HCT116 (cell line): Measurements from ENCODE around the gene NFKBIA. TPM values are rescaled to one million over a fixed set of nuclear protein-coding genes. Genes with fewer than 3 reads are reported as not detected.

ENCODE experiments used
- ATAC-seq: fragments of 200-7000 bp; cut with Tn5 transposase; 2 replicates; pipeline ENCODE4 v1.9.1; 2020; ENCODE audit warnings: mild to moderate bottlenecking, moderate library complexity
- BruUV-seq: library from RNA; stranded (reverse); fragments of 400-500 nt; replicated peaks from 2 replicates; lab custom pipeline; 2021; lab: Mats Ljungman, UMichigan
- CTCF ChIA-PET: fragments of 300-600 bp; sonication (Branson Sonifier 250); formaldehyde crosslinking; loops from one replicate; lab custom pipeline; 2021; ENCODE audit warnings: antibody characterized with exemption; lab: Charles Lee
- POLR2A ChIA-PET: fragments of 300-600, 350-600 bp; sonication (Branson Sonifier 250); formaldehyde crosslinking; loops from one replicate; lab custom pipeline; 2021; ENCODE audit warnings: antibody characterized with exemption; lab: Charles Lee
- RAD21 ChIA-PET, 2 experiments: fragments of 300-600 bp; sonication (Branson Sonifier 250); formaldehyde crosslinking; loops; one replicate each; lab custom pipeline; 2023; ENCODE audit warnings: low total read pairs in 2 of 2; ENCODE audit not compliant: uncharacterized antibody in 2 of 2, unreplicated experiment in 2 of 2, low non-redundant PET in 1 of 2; lab: Charles Lee
- DNase-seq: peaks from one replicate; pipeline ENCODE4 v3.0.0-alpha.2; 2010; ENCODE audit warnings: low read depth, low spot score
- H2AFZ ChIP-seq: fragments of 200-600 bp; shearing (Covaris generic), sonication (generic); 2 replicates; pipeline ENCODE4 v1.6.1; 2017; ENCODE audit warnings: low read depth, mixed run types, mixed read lengths, antibody characterized with exemption, low read length; ENCODE audit not compliant: poor library complexity, severe bottlenecking
- H3K27ac ChIP-seq: 2 replicates; pipeline ENCODE4 v1.5.1; 2012; ENCODE audit warnings: low read depth, low read length
- H3K27me3 ChIP-seq: fragments of 200-600 bp; sonication (generic); 2 replicates; pipeline ENCODE4 v1.6.1; 2016; ENCODE audit warnings: mixed run types, low read length, mixed read lengths; ENCODE audit not compliant: insufficient read depth
- H3K36me3 ChIP-seq, 2 experiments: fragments of 200-500 bp in 1 of 2; fragments of 200-600 bp in 1 of 2; sonication (Bioruptor generic) in 1 of 2; sonication (generic) in 1 of 2; 2 replicates each; pipeline versions ENCODE4 v1.5.1 to v1.6.1; 2014 to 2016; ENCODE audit warnings: low read length in 2 of 2, inconsistent platforms in 1 of 2, mixed read lengths in 1 of 2, mixed run types in 1 of 2; ENCODE audit not compliant: insufficient read depth in 2 of 2, control insufficient read depth in 1 of 2
- H3K4me1 ChIP-seq, 2 experiments: fragments of 200-600 bp in 1 of 2; sonication (generic) in 1 of 2; 2 replicates each; pipeline versions ENCODE4 v1.5.1 to v1.6.1; 2012 to 2017; ENCODE audit warnings: low read length in 2 of 2, inconsistent platforms in 1 of 2, mild to moderate bottlenecking in 1 of 2, mixed read lengths in 1 of 2, mixed run types in 1 of 2, moderate library complexity in 1 of 2; ENCODE audit not compliant: insufficient read depth in 2 of 2, control insufficient read depth in 1 of 2
- H3K4me2 ChIP-seq: fragments of 200-600 bp; sonication (generic); 2 replicates; pipeline ENCODE4 v1.6.1; 2017; ENCODE audit warnings: mixed run types, low read length, mixed read lengths
- H3K4me3 ChIP-seq, 2 experiments: fragments of 200-600 bp in 1 of 2; sonication (generic) in 1 of 2; replicated peaks in 1 of 2; 2 replicates each; pipeline ENCODE4 v1.5.1; 2011 to 2016; ENCODE audit warnings: low read length in 2 of 2, control low read depth in 1 of 2, low read depth in 1 of 2, mild to moderate bottlenecking in 1 of 2, mixed read lengths in 1 of 2, mixed run types in 1 of 2
- H3K79me2 ChIP-seq: fragments of 200-600 bp; sonication (generic); 2 replicates; pipeline ENCODE4 v1.6.1; 2017; ENCODE audit warnings: mild to moderate bottlenecking, mixed run types, low read length, moderate library complexity, mixed read lengths; ENCODE audit not compliant: insufficient read depth
- H3K9ac ChIP-seq: fragments of 200-600 bp; sonication (generic); 2 replicates; pipeline ENCODE4 v1.6.1; 2016; ENCODE audit warnings: low read length, mixed read lengths
- H3K9me2 ChIP-seq: fragments of 200-600 bp; sonication (generic), shearing (Covaris generic); 2 replicates; pipeline ENCODE4 v1.6.1; 2017; ENCODE audit warnings: mixed run types, mild to moderate bottlenecking, moderate library complexity; ENCODE audit not compliant: insufficient read depth
- H3K9me3 ChIP-seq, 2 experiments: fragments of 200-500 bp in 1 of 2; fragments of 200-600 bp in 1 of 2; sonication (Bioruptor generic) in 1 of 2; sonication (generic) in 1 of 2; 2 replicates each; pipeline ENCODE4 v1.6.1; 2014 to 2017; ENCODE audit warnings: low read length in 2 of 2, mixed read lengths in 2 of 2, inconsistent platforms in 1 of 2, low read depth in 1 of 2, mild to moderate bottlenecking in 1 of 2, mixed run types in 1 of 2, moderate library complexity in 1 of 2; ENCODE audit not compliant: control insufficient read depth in 1 of 2, insufficient read depth in 1 of 2
- H4K20me1 ChIP-seq: fragments of 200-600 bp; sonication (generic), shearing (Covaris generic); 2 replicates; pipeline ENCODE4 v1.6.1; 2017; ENCODE audit warnings: mixed run types, mild to moderate bottlenecking, moderate library complexity; ENCODE audit not compliant: insufficient read depth
- CBX3 ChIP-seq: IDR thresholded peaks from 2 replicates; pipeline ENCODE4 v1.6.1; 2012; ENCODE audit warnings: low read depth
- EZH2phosphoT487 ChIP-seq: fragments of 200-600 bp; IDR thresholded peaks from 2 replicates; pipeline ENCODE4 v1.6.1; 2018; ENCODE audit warnings: antibody characterized with exemption, borderline replicate concordance
- FOSL1 ChIP-seq: IDR thresholded peaks from 2 replicates; pipeline ENCODE4 v1.6.1; 2012; ENCODE audit warnings: low read depth
- POLR2A ChIP-seq: IDR thresholded peaks from 2 replicates; pipeline ENCODE4 v1.7.0; 2011; ENCODE audit warnings: borderline replicate concordance; ENCODE audit not compliant: insufficient read depth, insufficient read length; ENCODE audit errors: extremely low read depth
- POLR2AphosphoS5 ChIP-seq: IDR thresholded peaks from 2 replicates; pipeline ENCODE4 v1.6.1; 2011; ENCODE audit warnings: mild to moderate bottlenecking, low read depth, low read length, moderate library complexity
- RAD21 ChIP-seq: IDR thresholded peaks from 2 replicates; pipeline ENCODE4 v1.6.1; 2012; ENCODE audit warnings: low read depth, mild to moderate bottlenecking
- ZNF274 ChIP-seq: fragments of 200-500 bp; sonication (Bioruptor generic); IDR thresholded peaks from 2 replicates; pipeline ENCODE4 v1.6.1; 2014; ENCODE audit warnings: mild to moderate bottlenecking, low read depth, low read length, inconsistent platforms
- intact Hi-C: fragments of 100-400 bp; cut with micrococcal nuclease; formaldehyde crosslinking; loops from 2 replicates; pipeline ENCODE4 v1.10.0; 2022
- total RNA-seq: library from RNA; stranded (reverse); gene quantifications from one replicate; pipeline ENCODE4 v1.2.1, GENCODE V29; 2021; ENCODE audit not compliant: unreplicated experiment
- TF ChIP-seq, protein P1 (sequence below): IDR thresholded peaks from 2 replicates; pipeline ENCODE4 v1.6.1; 2012; ENCODE audit warnings: low read depth
- TF ChIP-seq, protein P2 (sequence below): IDR thresholded peaks from 2 replicates; pipeline ENCODE4 v1.6.1; 2011; ENCODE audit warnings: mild to moderate bottlenecking, low read length, moderate library complexity; ENCODE audit not compliant: insufficient replicate concordance; ENCODE audit errors: extremely low read depth
- TF ChIP-seq, protein P3 (sequence below), 3 experiments: fragments of 200-600 bp in 1 of 3; sonication (generic) in 1 of 3; IDR thresholded peaks in 2 of 3; conservative IDR thresholded peaks in 1 of 3; 2 replicates each; pipeline ENCODE4 v1.5.1; 2012 to 2017; ENCODE audit warnings: low read depth in 2 of 3, low read length in 2 of 3, antibody characterized with exemption in 1 of 3, borderline replicate concordance in 1 of 3, control low read depth in 1 of 3, mild to moderate bottlenecking in 1 of 3, mixed read lengths in 1 of 3, mixed run types in 1 of 3, moderate library complexity in 1 of 3; ENCODE audit not compliant: insufficient read depth in 1 of 3

Gene NFKBIA
- total RNA-seq, 1 experiment from 2014 or later: 42.6 TPM

DNA sequence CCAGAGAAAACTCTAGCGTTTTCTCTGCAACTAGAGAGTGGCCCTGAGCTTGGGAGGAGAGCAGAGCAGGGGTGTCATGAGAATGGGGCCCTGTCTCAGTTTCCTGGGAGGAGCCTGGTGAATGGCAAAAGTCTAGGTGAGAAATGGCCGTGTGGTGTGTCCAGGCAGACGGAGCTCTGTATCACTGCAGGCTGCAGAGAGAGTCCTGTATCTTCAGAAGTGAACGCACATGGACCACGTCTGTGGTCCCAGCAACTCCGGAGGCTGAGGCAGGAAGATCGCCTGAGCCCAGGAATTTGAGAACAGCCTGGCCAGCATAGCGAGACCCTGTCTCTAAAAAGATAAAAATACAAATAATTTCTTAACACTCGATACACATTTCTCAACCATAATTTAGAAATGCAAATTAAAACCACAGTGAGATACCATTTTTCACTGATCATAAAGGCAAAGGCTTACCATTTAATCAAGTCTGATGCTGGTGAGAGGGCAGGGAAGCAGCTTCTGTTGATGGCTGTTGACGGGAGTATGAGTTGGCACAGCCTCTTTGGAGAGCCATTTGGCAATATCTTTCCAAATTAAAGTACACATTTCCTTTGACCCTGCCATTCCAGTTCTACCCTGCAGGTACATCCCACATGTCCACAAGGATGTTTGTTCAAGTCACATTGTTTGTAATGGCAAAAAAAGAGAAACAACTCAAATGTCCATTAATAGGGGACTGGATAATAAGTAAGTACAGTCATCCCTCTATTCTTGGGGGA is 51.0 kb downstream of the NFKBIA start:
- ChIA-PET RAD21 (no interaction called here), POLR2A (interaction anchor here (1.6 kb wide), 1 partner anchor 21 kb away, joined by 3 read pairs; no protein-coding TSS in a partner anchor), CTCF (no interaction called here)
- H3K79me2 ChIP-seq: no peaks in the 10 kb centered on the region
- no TSS peak for BruUV-seq
- no peak overlapping the region for H3K4me2 ChIP-seq
- no peaks in the 10 kb centered on the region for H3K27me3 ChIP-seq
- H3K9me3 ChIP-seq: no peaks in the 10 kb centered on the region
- no peak for DNase-seq
- H3K9ac ChIP-seq: no peak overlapping the region
- H3K9me2 ChIP-seq: no peaks in the 10 kb centered on the region
- no peaks in the 10 kb centered on the region for H3K36me3 ChIP-seq
- intact Hi-C loops: no loop called here
- TF ChIP-seq, protein P1, sequence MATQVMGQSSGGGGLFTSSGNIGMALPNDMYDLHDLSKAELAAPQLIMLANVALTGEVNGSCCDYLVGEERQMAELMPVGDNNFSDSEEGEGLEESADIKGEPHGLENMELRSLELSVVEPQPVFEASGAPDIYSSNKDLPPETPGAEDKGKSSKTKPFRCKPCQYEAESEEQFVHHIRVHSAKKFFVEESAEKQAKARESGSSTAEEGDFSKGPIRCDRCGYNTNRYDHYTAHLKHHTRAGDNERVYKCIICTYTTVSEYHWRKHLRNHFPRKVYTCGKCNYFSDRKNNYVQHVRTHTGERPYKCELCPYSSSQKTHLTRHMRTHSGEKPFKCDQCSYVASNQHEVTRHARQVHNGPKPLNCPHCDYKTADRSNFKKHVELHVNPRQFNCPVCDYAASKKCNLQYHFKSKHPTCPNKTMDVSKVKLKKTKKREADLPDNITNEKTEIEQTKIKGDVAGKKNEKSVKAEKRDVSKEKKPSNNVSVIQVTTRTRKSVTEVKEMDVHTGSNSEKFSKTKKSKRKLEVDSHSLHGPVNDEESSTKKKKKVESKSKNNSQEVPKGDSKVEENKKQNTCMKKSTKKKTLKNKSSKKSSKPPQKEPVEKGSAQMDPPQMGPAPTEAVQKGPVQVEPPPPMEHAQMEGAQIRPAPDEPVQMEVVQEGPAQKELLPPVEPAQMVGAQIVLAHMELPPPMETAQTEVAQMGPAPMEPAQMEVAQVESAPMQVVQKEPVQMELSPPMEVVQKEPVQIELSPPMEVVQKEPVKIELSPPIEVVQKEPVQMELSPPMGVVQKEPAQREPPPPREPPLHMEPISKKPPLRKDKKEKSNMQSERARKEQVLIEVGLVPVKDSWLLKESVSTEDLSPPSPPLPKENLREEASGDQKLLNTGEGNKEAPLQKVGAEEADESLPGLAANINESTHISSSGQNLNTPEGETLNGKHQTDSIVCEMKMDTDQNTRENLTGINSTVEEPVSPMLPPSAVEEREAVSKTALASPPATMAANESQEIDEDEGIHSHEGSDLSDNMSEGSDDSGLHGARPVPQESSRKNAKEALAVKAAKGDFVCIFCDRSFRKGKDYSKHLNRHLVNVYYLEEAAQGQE: no peak
- TF ChIP-seq FOSL1: no peak
- no peak for TF ChIP-seq CBX3
- TF ChIP-seq, protein P2, sequence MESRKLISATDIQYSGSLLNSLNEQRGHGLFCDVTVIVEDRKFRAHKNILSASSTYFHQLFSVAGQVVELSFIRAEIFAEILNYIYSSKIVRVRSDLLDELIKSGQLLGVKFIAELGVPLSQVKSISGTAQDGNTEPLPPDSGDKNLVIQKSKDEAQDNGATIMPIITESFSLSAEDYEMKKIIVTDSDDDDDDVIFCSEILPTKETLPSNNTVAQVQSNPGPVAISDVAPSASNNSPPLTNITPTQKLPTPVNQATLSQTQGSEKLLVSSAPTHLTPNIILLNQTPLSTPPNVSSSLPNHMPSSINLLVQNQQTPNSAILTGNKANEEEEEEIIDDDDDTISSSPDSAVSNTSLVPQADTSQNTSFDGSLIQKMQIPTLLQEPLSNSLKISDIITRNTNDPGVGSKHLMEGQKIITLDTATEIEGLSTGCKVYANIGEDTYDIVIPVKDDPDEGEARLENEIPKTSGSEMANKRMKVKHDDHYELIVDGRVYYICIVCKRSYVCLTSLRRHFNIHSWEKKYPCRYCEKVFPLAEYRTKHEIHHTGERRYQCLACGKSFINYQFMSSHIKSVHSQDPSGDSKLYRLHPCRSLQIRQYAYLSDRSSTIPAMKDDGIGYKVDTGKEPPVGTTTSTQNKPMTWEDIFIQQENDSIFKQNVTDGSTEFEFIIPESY: no peak
- TF ChIP-seq ZNF274: no peak
- no peak for TF ChIP-seq RAD21
- TF ChIP-seq, protein P3, sequence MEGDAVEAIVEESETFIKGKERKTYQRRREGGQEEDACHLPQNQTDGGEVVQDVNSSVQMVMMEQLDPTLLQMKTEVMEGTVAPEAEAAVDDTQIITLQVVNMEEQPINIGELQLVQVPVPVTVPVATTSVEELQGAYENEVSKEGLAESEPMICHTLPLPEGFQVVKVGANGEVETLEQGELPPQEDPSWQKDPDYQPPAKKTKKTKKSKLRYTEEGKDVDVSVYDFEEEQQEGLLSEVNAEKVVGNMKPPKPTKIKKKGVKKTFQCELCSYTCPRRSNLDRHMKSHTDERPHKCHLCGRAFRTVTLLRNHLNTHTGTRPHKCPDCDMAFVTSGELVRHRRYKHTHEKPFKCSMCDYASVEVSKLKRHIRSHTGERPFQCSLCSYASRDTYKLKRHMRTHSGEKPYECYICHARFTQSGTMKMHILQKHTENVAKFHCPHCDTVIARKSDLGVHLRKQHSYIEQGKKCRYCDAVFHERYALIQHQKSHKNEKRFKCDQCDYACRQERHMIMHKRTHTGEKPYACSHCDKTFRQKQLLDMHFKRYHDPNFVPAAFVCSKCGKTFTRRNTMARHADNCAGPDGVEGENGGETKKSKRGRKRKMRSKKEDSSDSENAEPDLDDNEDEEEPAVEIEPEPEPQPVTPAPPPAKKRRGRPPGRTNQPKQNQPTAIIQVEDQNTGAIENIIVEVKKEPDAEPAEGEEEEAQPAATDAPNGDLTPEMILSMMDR (IDR thresholded peaks at IDR 0.05 in 2 of 3, conservative IDR thresholded peaks at IDR 0.05 in 1 of 3; ENCODE audit: borderline replicate concordance in 1 of 3, insufficient read depth in 1 of 3, low read depth in 2 of 3, low read length in 2 of 3): no peak
- TF ChIP-seq POLR2AphosphoS5: no peak
- TF ChIP-seq POLR2A: no peak
- no peak for TF ChIP-seq EZH2phosphoT487
- peaks cover 7 to 13% of the 10 kb centered on the region in 2 experiments for H3K4me1 ChIP-seq
- no peaks in the 10 kb centered on the region for H4K20me1 ChIP-seq
- H3K27ac ChIP-seq: no peak overlapping the region
- H2AFZ ChIP-seq: no peak overlapping the region
- H3K4me3 ChIP-seq: no peak overlapping the region
- ATAC-seq: no peak
